GM18870 (cell line): ENCODE data around the gene TBRG4.

Source experiments
- ATAC-seq: cut with Tn5 transposase; IDR thresholded peaks from one replicate; pipeline ENCODE4 v1.9.1; 2021; ENCODE audit warnings: moderate library complexity; ENCODE audit not compliant: unreplicated experiment

TBRG4 gene

GRCh38 chr7:45092100-45092930 is 19.2 kb downstream of the TBRG4 start:
- ATAC-seq, result no peak

GRCh38 chr7:45089341-45089891 is 22.1 kb downstream of the TBRG4 start:
- ATAC-seq, result no peak

DNA sequence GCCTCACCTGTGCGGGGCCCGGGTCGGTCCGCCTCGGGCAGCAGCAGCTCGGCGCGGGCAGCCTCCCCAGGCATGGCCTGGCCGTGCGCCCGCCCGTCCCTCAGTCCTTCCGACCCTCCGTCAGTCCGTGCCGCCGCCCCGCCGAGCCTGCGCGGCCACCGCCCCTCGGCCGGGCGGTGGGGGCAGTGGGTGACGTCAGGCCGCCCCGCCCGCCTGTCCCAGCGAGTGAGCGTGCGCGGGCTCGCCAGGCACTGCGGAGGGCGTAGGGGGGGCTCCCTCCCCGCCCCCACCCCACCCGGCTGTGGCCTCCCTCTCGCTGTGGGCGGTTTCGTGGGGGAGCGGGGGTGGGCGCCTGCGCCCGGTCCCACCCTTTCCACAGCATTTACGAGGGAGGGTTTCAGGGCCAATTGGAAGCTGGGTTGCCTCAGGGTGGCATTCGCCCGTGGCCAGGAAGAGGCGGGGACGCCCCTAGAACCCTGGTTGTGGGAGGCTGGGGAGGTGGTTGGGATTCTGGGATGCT is 22.6 kb downstream of the TBRG4 start, which contains the start of gene NACAD:
TSS of gene NACAD (minus strand) at position 149 of the 520 bp plus-strand sequence. CDS start at position 74, 75 bp downstream.
- ATAC-seq, result no peak

DNA sequence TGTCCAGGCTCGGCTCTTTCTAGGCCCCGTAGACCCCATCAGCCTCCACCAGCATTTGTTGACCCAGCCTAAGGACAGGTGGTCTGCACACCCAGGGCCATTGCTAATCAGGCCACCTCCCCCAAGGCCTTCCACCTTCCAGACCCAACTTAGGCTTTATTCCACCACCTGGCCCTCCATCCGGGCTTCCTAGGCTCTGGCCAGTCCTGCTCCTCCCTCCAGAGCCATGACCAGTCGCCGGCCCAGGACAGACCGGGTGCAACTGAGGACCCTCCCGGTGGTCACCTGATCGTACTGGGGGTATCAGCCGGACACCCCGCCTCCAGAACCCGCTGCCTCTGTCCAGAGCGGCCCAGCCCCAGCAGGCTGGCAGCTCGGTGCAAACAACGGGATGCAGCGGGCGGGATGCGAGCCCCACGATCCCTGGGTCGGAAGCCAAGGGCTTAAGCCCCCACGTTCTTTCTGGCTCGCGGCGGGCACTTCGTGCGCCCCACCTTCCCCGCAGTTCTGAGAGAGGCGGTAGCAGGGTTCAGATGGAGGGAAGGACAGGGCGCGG is 23.3 kb downstream of the TBRG4 start:
- ATAC-seq, result no peak

DNA sequence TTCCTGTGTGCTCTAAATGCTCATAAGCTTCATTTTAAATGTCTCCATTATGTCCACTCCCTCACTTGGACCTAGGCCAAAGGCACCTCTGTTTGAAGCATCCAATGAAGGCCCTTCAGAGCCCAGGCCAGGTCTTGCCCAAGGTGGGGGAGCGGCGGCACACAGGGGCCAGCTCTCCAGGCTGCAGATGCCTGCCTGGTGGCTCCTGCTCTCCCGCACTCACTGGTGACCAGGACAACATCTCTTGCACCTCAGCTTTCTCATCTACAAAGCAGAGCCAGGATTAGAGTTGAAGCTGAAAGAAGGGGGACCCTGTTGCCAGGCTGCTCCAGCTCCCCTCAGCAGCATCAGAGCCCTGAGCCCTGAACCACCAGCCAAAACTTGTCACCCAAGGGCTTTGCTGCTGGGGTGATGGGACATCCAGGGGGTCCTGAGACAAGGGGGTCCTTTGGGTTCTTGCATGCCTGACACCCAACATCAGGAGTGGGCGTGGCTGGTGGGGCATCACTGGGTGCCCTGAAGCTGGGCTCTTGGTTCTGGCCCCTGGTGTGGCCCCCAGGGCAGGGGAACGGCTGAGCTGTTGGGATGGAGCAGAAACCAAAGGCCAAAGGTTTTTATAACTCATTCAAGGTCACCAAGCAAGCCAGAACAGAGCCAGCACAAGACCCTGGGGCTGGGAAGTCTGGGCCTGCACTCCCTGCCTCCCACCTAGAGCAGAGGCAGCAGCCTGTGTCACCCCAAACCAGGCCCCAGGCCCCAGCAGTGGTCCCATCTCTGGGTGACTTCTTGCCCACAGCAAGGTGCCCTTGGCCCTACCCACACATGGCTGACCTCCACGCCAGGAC is 24.0 kb downstream of the TBRG4 start:
- no peak for ATAC-seq

DNA sequence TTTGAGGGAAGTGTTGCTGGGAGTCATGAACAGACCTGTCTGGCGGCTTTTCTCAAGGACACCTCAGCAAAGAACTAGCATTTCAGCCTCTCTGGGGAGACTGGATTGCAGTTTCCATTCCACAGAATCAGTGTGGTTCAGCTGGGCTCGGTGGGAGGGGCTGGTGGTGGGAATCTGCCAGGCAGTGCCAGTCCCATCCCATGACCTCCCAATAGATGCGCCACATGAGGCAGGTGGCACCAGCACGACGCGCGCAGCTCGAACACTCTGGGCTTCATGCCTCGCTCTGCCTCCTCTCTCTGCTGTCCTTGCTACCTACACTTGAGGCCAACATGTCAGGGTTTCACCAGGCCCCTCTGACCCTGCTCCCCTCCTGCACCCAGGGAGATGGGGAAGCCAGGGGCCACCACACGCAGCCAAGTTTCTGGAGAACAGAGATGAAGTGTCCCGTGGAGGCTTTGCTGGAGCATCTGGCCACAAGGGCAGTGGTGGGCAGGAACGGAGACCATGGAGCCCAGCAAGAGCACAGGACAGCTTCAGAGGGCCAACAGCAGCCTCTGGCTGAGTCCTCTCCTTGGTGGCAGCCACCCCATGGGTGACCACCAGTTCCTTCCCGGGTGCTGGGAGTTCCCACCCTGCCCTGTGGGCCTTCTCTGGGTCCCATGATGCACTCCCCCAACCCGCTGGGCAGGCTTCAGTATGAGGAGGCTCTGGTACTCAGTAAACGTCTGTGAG is 25.0 kb downstream of the TBRG4 start:
- no peak for ATAC-seq

DNA sequence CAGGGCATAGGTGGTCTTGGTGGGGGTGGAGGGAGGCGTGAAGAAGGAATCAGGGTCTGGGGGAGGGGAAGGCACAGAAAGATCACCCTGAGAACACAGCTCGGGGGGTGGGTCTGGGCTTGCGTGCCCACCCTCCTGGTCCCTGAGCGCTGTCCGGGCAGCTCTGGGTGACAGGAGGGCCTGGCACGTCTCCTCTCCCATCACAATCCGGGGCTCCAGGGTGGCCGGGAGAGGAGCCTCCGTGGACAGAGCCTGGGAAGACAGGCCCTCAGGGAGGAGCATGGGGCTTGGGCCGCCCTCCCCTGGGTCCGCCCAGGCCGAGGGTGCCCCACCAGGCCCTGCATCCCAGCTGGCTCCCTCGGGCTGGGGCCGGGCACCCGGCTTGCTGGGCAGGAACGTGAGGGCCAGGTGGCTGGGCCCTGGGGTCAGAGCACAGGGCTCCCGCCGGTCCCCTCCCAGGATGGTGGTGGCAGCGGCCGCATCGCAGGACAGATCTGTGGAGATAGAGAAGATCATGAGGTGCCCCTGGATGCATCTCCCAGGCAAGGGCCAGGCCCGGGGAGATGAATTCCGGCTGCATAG is 25.8 kb downstream of the TBRG4 start:
- ATAC-seq, result no peak

GRCh38 chr7:45084901-45085618 is 26.4 kb downstream of the TBRG4 start:
- ATAC-seq, result no peak

- no peak for ATAC-seq
Observed at GRCh38 chr7:45084336-45084735, 27.2 kb downstream of the TBRG4 start.

DNA sequence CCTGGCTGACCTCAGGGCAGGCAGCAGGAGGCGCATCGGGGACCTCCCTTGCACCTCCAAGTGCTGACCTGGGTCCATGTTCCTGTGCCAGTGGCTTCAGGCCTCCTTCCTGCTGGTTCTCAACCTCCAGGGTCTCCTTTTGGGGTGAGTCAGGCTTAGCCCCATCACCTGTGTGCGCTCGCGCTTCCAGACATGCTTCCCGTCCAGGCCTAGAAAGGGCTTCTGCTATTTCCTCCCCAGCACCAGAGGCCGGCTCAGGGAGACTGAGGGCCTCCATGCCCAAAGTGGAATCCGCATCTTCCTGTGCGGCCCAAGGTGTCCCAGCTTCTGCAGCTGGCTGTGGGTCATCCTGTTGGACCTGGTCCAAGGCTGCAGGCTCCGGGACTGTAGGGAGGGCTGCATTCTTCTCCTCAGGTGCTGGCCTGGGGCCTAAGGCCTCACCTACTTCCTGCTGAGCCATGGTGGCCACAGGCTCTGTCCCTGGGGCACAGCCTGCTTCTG is 28.6 kb downstream of the TBRG4 start:
- no peak for ATAC-seq

DNA sequence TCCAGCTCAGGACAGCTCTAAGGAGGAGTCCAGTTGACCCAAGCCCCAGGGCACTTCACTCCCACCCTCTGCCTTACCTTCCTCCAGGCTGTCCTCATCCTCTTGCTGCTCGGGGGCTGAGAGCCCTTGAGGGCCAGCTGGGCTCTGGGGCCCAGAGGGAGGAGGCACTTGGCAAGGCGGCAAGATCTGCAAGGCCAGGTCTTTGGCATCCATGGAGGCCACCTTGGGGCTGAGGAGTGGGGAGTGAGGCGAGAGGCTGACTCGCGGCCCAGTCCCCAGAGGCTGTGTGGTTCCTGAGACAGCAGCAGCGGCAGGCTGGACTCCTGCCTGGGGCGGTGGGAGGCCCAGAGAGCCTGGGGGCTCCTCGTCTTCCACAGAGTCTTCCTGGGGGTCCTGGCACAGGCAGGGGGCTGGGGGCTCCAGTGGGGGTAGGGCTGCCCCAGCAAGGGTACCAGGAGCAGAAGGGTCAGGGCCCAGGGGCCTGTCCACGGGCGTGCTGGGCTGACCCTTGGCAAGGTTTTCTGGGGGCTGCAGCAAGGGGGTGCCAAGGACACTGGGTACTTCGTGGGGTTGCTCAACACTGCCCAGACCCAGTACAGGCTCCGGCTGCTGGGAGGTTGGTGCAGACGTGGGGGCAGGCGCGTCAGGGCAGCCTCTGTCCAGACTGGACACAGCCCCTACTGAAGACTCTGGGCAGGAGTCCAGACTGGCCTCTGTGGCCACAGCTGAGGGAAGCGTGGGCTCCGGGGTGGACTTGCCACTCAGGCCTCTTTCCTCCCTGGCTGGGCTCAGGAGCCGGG is 29.3 kb downstream of the TBRG4 start:
- no peak for ATAC-seq

DNA sequence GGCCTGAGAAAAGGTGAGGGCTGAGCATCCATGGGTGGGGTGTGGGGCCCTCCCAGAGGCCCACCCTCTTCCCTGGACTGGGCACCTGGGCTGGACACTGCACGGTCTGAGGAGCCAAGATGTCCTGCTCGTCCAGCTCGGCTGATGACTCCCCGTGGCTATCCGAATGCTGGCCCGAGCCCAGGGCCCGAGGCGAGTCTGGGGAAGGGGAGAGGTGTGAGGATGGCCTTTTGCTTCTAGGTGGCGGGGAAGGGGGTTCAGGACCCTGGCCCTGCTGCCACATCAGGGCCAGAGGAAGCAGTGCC is 29.9 kb downstream of the TBRG4 start:
- no peak for ATAC-seq

DNA sequence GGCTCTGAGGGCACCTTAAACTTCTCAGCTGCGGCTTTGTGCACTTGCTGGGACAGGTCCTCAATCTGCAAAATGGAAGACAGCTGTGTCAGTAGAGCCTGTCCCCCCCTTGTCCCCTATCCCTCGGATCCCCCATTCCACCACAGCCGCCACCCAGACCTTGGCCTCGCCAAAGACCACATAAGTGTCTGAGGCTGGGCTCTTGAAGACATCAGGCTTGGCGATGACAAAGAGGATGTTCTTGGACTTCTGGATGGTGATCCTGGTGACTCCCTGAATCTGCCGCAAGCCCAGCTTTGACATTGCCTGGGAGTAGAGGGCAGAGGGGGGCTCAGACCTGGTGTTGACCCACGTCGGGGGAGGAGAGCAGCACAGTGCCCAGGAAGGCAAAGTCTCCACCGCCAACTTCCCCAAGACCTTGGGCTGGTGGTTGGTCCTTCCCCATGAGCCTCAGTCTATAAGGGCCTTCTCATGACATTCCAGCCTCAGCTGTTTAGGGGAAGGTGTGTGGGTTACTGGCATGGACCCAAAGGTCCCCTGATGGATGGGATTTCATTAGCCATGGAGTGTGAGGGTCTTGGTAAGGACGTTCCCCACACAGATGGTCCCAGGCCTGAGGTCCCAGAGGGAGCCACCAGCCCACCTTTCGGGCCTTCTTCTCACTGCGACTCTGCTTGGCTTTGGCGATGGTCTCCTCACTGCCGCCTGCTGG is 30.4 kb downstream of the TBRG4 start:
- no peak for ATAC-seq

DNA sequence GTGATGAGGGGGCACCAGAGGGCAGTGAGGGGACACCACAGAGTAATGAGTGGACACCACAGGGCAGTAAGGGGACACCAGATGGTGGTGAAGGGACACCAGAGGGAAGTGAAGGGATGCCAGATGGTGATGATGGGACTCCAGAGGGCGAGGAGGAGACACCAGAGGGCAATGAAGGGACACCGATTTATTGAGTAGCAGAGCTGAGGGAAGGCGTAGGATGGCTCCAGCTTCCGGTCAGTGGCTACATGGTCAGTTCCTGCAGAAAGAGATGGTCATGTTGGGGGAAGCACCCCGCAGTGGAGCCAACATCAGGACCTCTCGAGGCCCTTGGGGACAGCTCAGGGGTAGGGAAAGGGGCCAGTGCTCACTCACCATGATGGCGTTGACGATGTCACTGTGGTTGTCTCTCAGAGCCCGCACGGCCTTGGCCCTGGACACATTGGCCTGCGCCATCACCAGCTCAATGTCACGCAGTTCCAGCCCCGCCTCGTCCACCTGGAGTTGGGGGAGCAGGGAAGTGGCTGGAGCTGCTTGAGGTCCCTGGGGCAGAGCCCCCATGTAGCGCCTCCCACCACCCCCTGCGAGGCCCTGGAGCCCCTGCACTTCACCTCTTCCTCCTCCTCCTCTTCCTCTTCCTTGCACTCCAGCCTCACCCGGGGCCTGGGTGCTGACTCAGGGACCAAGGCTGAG is 31.1 kb downstream of the TBRG4 start:
- no peak for ATAC-seq

DNA sequence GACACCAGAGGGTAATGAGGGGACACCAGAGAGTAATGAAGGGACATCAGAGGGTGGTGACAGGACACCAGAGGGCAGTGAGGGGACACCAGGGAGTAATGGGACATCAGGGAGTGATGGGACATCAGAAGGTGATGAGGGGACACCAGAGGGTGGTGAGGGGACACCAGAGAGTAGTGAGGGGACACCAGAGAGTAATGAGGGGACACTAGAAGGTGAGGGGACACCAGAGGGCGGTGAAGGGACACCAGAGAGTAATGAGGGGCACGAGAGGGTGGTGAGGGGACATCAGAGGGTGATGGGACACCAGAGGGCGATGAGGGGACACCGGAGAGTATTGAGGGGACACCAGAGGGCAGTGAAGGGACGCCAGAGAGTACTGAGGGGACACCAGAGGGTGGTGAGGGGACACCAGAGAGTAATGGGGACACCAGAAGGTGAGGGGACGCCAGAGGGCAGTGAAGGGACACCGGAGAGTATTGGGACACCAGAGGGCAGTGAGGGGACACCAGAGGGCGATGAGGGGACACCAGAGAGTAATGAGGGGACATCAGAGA is 33.3 kb downstream of the TBRG4 start:
- no peak for ATAC-seq

DNA sequence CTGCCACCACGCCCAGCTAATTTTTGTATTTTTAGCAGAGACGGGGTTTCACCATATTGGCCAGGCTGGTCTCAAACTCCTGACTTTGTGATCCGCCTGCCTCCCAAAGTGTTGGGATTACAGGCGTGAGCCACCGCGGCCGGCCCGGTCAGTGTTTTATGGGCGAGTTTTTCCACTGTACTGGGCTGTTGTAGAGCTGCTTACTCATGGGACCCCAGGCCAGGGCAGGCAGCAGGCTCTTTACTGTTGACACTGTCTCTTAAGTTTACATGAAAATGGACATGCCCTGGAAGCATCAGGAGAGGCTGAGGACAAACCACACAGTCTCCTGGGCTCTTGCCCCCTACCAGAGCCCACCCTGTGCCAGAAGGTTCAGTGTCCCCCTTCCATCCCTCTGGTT is 33.9 kb downstream of the TBRG4 start:
- no peak for ATAC-seq

DNA sequence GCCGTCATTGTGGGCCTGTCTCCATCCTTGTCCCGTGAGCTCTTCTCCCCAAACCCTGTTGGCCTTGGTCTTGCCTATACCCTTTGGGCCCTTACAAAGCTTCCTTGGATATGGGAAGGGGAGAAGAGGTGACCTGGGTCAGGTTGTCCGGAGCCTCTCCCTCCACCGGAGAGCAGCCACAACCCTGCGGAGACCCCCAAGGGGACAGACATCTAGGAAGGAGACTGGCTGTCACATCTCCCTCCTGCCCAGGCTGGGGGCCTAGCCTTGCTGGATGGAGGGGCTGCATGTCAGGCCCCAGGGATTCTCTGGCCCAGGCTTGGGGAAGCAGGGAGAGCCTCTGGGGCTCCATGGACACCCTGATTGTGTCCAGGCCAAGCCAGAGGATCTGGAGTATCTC is 34.6 kb downstream of the TBRG4 start:
- ATAC-seq, result no peak
